Smooth muscle cell (in vitro differentiated cells): ENCODE measurements around the gene CSRNP3. TPM values are rescaled to one million over a fixed set of nuclear protein-coding genes. Genes with fewer than 3 reads are reported as not detected.

Experiments used
- DNase-seq: peaks from one replicate; lab custom pipeline; 2025; ENCODE audit not compliant: unreplicated experiment; lab: John Stamatoyannopoulos, UW
- H2AFZ ChIP-seq: fragments of 200-600 bp; sonication (generic); 2 replicates; pipeline ENCODE4 v1.6.0; 2016; ENCODE audit warnings: antibody characterized with exemption, low read depth, mild to moderate bottlenecking
- H3F3A ChIP-seq: fragments of 200-600 bp; sonication (generic); 2 replicates; pipeline ENCODE4 v1.6.0; 2017; ENCODE audit warnings: antibody characterized with exemption, low read depth
- H3K27ac ChIP-seq: fragments of 200-600 bp; sonication (generic); 2 replicates; pipeline ENCODE4 v1.5.1; 2016; ENCODE audit warnings: low read depth, mild to moderate bottlenecking
- H3K27me3 ChIP-seq: fragments of 200-600 bp; sonication (generic); 2 replicates; pipeline ENCODE4 v1.6.1; 2016; ENCODE audit warnings: low read depth, mild to moderate bottlenecking
- H3K36me3 ChIP-seq: fragments of 200-600 bp; sonication (generic); 2 replicates; pipeline ENCODE4 v1.5.1; 2016; ENCODE audit warnings: low read depth
- H3K4me1 ChIP-seq: fragments of 200-600 bp; sonication (generic); 2 replicates; pipeline ENCODE4 v1.5.1; 2016; ENCODE audit warnings: low read depth
- H3K4me2 ChIP-seq: fragments of 200-600 bp; sonication (generic); 2 replicates; pipeline ENCODE4 v1.6.0; 2016; ENCODE audit warnings: mild to moderate bottlenecking
- H3K4me3 ChIP-seq: fragments of 200-600 bp; sonication (generic); 2 replicates; pipeline ENCODE4 v1.5.1; 2016; ENCODE audit warnings: mild to moderate bottlenecking
- H3K79me2 ChIP-seq: fragments of 200-600 bp; sonication (generic); 2 replicates; pipeline ENCODE4 v1.6.0; 2016; ENCODE audit warnings: low read depth, mild to moderate bottlenecking
- H3K9ac ChIP-seq: fragments of 200-600 bp; sonication (generic); 2 replicates; pipeline ENCODE4 v1.6.0; 2016; ENCODE audit warnings: low read depth
- H3K9me3 ChIP-seq: fragments of 200-600 bp; sonication (generic); replicated peaks from 2 replicates; pipeline ENCODE4 v1.5.1; 2016; ENCODE audit warnings: low read depth
- H4K20me1 ChIP-seq: fragments of 200-600 bp; sonication (generic); 2 replicates; pipeline ENCODE4 v1.6.0; 2016; ENCODE audit warnings: low read depth
- WGBS: methylation state at CpG from one replicate; pipeline ENCODE4 v1.1.7; 2016; ENCODE audit warnings: low lambda C conversion rate; 5-methylcytosine and 5-hydroxymethylcytosine counted together
- polyA plus RNA-seq: library from polyadenylated mRNA; unstranded; fragments of >200 nt; fragmentation: Nextera tagmentation; extraction: Ambion mirVana; gene quantifications from 2 replicates; pipeline ENCODE4 v1.2.1, GENCODE V29; 2016
- total RNA-seq: library from RNA; depleted of rRNA; stranded (reverse); fragments of >200 nt; gene quantifications from 2 replicates; pipeline ENCODE4 v1.2.3, GENCODE V29; 2014
- TF ChIP-seq, protein P1 (sequence below): fragments of 200-600 bp; sonication (generic); IDR thresholded peaks from 2 replicates; pipeline ENCODE4 v1.5.1; 2017; ENCODE audit warnings: borderline replicate concordance, mild to moderate bottlenecking, antibody characterized with exemption; ENCODE audit not compliant: insufficient read depth, poor library complexity, severe bottlenecking

CSRNP3 gene
- total and polyA plus RNA-seq, 2 experiments from 2014 or later: 2.8 to 7.1 TPM

- WGBS: 88% methylated on average over 3 of the region's 3 CpGs
- TF ChIP-seq, protein P1, sequence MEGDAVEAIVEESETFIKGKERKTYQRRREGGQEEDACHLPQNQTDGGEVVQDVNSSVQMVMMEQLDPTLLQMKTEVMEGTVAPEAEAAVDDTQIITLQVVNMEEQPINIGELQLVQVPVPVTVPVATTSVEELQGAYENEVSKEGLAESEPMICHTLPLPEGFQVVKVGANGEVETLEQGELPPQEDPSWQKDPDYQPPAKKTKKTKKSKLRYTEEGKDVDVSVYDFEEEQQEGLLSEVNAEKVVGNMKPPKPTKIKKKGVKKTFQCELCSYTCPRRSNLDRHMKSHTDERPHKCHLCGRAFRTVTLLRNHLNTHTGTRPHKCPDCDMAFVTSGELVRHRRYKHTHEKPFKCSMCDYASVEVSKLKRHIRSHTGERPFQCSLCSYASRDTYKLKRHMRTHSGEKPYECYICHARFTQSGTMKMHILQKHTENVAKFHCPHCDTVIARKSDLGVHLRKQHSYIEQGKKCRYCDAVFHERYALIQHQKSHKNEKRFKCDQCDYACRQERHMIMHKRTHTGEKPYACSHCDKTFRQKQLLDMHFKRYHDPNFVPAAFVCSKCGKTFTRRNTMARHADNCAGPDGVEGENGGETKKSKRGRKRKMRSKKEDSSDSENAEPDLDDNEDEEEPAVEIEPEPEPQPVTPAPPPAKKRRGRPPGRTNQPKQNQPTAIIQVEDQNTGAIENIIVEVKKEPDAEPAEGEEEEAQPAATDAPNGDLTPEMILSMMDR: no peak
Observed at GRCh38 chr2:165640247-165640929, 170.9 kb downstream of the CSRNP3 start.

GRCh38 chr2:165645930-165646831 is 176.7 kb downstream of the CSRNP3 start:
- Histone ChIP-seq H3K27me3 (no peaks in the 10 kb centered on the region), H3K4me1 (no peaks in the 10 kb centered on the region), H3F3A (no peaks in the 10 kb centered on the region), H3K9me3 (no peaks in the 10 kb centered on the region), H3K4me2 (no peak overlapping the region), H3K79me2 (no peaks in the 10 kb centered on the region), H4K20me1 (no peaks in the 10 kb centered on the region), H3K36me3 (no peaks in the 10 kb centered on the region), H3K4me3 (no peak overlapping the region), H3K27ac (no peak overlapping the region), H2AFZ (no peak overlapping the region), H3K9ac (no peak overlapping the region)
- TF ChIP-seq, protein P1: no peak
- 69% methylated on average over 7 of the region's 7 CpGs for WGBS
- DNase-seq: no peak

More at GRCh38 chr2:165640247-165640929, 170.9 kb downstream of the CSRNP3 start:
- Histone ChIP-seq H3K9ac (no peak overlapping the region), H3K27me3 (no peaks in the 10 kb centered on the region), H3K4me3 (no peak overlapping the region), H3K27ac (no peak overlapping the region), H3K9me3 (no peaks in the 10 kb centered on the region), H3K79me2 (no peaks in the 10 kb centered on the region), H3F3A (no peaks in the 10 kb centered on the region), H2AFZ (no peak overlapping the region), H3K4me1 (peaks cover 6% of the 10 kb centered on the region), H4K20me1 (no peaks in the 10 kb centered on the region), H3K4me2 (no peak overlapping the region), H3K36me3 (no peaks in the 10 kb centered on the region)
- no peak for DNase-seq

DNA sequence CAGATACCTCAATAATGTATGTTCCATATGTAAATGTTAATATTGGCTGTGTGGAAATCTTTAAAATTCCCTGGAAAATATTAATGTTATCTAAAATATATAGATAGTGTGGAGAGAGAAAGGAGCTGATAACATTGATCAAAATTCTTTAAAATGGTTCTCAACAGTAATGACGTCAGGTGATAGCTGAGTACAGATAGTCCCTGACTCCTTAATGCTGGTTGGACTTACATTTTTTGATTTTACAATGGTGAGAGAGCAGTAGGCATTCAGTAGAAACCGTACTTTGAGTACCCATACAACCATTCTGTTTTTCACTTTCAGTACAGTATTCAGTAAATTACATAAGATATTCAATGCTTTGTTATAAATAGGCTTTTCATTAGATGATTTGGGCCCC is 177.9 kb downstream of the CSRNP3 start:
- DNase-seq: no peak
- no peaks in the 10 kb centered on the region for H3K36me3 ChIP-seq
- WGBS: 90% methylated on average over 2 of the region's 2 CpGs
- no peak overlapping the region for H3K27ac ChIP-seq
- no peak overlapping the region for H2AFZ ChIP-seq
- no peak overlapping the region for H3K9ac ChIP-seq
- no peaks in the 10 kb centered on the region for H4K20me1 ChIP-seq
- TF ChIP-seq, protein P1: no peak
- H3K9me3 ChIP-seq: no peaks in the 10 kb centered on the region
- no peak overlapping the region for H3K4me2 ChIP-seq
- H3K4me3 ChIP-seq: no peak overlapping the region
- H3F3A ChIP-seq: no peaks in the 10 kb centered on the region
- H3K4me1 ChIP-seq: no peaks in the 10 kb centered on the region
- no peaks in the 10 kb centered on the region for H3K27me3 ChIP-seq
- H3K79me2 ChIP-seq: no peaks in the 10 kb centered on the region
